NCI-H146 treated with DMSO at 0.1 percent for 48 hours (cell line): ENCODE results near the gene DDO.
A peak's percentile ranks its signal among the peaks of the same experiment; 100 is the strongest.

Experiments
- DNase-seq: peaks from one replicate; lab custom pipeline; 2025; ENCODE audit not compliant: unreplicated experiment; lab: John Stamatoyannopoulos, UW

Gene DDO

GRCh38 chr6:110421749-110422443, 6.5 kb upstream of the DDO start:
- DNase-seq, result no peak

DNA sequence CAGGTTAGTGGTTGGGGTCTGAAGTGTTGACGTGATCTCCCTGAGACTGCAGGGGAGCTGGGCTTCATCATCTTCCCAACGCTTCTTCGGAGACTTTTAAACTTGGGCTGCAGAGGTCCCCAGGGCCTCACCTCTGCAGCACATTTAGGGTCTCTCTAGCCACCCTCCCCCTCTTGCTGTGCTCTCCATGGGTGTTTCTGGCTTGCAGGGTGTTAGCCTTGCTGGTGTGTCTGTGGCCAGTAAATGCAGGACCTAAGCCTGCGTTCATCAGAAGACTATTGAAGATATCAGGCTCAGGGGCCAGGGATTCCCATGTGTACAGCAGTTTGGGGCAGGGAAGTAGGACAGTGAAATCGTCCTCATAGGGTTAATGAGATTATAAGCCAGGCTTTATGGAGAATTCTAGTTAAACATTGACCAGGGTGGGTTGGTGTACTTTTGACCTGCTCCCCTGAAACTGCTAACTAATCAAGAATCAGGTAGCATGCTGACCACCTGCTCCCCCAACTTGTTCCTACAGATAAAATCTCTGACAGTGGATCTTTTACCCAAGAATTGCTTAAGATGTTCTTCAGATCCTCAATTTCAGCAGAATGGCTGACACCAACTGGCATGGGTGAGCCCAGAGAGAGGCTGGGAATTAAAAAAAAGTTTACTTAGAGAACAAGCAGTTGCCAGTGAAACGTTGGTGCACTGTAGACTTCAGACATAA, 3.8 kb upstream of the DDO start:
- no peak for DNase-seq

- DNase-seq, result no peak
These were observed 3.2 kb upstream of the DDO start for GRCh38 chr6:110418594-110418993.

DNA sequence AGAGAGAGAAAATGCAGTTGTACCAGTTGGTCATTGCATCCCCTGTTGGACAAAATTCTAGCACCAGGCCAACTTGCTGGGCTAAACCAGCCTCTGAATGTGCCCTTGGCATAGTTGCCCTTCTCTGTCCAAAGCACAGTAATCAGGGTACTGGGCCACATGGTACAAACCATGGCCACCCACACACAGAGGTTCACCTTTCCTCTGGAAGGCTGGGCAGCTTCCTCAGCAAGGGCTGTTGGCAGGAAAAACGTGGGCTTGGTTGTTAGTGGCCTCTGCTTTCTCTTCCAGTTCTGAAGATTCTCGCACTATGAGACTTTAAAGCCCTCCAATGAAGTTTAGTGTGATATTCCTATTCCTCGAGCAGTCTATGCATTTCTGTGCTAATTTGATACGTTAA, 706 bp downstream of the DDO start:
- no peak for DNase-seq

DNA sequence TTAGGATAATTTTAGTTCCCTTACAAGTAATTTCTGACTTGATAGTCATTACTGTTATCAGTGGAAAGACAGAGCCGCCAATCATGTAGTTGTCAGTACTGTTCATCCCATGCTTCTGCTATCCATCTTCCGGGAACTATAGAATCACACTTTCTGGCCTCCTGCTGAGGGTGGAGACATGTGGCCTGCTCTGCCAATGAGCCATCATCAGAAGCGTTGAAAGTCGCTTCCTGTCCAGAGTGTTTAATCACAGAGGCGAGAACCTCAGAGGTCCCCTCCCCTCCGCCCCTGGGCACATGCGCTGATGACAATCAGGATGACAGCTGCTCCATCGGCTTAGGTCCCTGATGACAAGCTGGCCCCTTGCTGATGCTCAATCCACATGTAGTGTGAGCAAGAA, 3.0 kb downstream of the DDO start:
- DNase-seq, result no peak

GRCh38 chr6:110410511-110410910, 4.9 kb downstream of the DDO start:
- no peak for DNase-seq

DNA sequence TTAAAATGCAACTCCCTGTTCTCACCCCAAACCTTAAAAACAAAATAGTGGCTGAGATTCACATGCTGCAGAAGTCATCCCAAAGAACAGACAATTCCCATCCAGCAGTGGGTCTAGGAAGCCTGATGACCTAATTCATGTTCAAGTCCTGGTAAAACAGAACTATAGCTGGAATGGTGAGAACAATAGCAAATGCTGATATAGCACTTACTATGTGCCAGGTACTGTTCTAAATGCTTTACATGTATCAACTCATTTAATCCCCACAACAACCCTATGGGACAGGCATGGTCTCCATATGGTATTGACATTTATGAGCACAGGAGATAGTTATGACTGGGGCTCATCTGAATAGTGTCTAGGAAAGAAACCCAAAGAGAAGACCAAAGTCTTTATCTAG, 5.6 kb downstream of the DDO start:
- DNase-seq, result no peak

DNA sequence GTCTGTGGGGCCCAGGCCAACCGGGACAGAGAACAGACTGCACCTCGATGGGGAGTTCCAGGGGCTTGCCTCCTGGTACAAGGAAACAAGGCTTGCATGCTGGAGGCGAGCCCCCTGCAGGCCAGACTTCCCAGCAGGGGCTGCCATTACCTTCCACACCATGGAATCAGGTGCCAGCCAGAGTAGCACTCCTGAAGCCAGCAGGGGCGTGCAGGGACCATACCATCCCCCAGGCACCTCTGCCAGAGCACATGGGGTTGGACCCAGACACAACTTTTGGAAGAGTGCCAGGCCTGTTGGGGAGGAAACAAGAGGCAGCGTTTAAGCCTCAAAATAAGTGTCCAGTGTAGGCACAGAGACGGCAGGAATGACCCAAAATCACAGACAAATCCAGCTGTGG, 6.5 kb downstream of the DDO start:
- DNase-seq, result no peak

DNA sequence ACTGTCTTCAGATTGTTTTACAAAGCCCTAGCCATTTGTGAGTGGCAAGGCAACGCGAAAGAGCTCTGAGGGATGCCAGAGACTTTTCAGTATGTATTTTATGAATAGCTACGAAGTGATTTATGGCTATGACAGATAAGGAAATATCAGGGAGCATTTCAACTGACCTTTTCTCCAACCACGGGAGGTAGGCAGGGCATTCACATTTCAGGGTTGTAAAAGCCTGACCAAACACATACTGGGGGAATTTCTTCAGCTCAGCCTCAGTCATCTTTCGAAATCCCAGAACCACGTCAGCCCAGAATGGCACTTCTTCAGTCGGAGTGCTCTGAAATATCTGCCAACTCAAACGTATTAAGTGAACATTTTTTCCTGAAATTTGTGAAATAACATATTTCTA, 10.8 kb downstream of the DDO start:
- no peak for DNase-seq

DNA sequence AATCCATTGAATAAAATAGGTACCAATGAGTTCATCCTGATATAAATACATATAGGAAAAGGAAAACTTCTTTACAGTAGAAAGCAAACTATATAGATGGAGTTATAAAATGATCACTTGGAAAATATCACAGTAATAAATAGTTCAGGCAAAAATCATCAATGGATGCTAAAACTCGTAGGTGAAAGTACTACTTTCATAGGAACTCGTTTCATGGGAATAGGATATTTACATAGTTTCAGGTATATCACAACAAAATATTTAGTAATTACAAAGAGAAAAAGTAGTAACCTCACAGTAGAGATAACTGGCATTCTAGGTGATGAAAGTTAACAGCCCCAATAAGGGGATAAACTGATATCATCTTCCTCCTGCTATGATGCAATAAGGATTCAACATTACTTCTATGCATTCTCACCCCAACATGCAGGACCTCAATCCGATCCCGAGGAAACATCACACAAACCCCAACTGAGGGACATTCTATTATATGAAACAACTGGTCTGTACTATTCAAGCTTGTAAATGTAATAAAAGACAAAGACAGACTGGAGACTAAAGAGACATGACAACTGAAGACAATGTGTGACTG, 13.7 kb downstream of the DDO start:
- no peak for DNase-seq

DNA sequence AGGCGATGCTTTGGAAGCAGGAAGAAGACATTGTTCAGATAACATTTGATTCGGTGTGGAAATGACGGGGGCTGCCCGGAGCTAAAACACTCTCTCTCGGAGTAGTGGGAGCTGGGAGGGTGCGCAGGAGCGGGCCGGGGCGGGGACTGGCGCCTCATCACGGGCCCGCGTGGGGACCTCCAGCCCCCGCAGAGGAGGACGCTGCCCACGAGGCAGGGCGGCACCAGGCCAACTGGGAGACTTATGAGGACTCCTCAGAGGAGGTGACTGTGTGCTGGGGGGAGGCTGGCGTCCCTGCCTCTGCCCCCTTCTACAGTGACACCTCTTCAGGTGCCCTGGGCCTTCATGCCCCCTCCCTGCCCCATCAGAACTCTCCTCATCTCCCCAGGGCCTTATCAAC, 15.2 kb downstream of the DDO start:
- DNase-seq, result no peak

- no peak for DNase-seq
These were observed 15.9 kb downstream of the DDO start for GRCh38 chr6:110399219-110400071.

GRCh38 chr6:110398778-110399177, 16.6 kb downstream of the DDO start:
- no peak for DNase-seq

DNA sequence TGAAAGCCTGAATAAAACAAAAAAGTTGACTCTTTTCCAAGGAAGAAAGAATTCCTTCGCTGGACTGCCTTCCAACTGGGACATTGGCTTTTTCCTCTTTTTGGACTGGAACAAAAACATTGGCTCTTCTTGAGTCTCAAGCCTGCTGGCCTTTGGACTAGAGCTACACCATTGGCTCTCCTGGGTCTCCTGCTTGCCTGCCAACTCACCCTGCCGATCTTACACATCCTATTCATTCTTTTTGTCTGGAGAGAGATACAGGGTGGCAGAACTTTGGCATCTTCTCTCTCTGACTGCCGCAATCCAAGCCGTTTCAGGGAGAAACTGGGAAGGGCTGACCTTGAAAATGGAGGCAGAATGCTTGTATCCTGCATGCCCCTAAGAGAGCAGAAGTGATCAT, 20.2 kb downstream of the DDO start:
- no peak for DNase-seq

GRCh38 chr6:110394409-110394808, 21.0 kb downstream of the DDO start:
- no peak for DNase-seq

DNA sequence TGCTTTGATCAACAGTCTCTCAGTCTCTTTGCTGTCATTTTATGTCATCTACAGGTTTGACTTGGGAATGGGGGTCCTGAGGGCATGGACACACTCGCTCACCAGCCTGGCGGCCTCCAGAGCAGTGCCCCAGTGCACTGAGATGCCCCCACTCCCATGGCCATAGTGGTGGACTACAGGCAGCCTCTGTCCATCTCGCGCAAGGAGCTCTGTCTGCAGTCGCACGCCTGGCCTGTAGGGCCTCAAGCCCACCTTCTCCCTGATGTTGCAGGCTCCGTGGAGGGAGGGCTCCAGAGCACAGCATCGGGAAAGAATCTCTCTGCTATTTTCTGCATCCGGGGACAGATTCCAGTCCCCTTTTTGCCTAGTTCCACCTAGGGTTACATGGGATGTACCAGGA, 22.6 kb downstream of the DDO start:
- DNase-seq, result no peak

- DNase-seq, result no peak
These were observed 25.0 kb downstream of the DDO start for GRCh38 chr6:110390404-110390803.

DNA sequence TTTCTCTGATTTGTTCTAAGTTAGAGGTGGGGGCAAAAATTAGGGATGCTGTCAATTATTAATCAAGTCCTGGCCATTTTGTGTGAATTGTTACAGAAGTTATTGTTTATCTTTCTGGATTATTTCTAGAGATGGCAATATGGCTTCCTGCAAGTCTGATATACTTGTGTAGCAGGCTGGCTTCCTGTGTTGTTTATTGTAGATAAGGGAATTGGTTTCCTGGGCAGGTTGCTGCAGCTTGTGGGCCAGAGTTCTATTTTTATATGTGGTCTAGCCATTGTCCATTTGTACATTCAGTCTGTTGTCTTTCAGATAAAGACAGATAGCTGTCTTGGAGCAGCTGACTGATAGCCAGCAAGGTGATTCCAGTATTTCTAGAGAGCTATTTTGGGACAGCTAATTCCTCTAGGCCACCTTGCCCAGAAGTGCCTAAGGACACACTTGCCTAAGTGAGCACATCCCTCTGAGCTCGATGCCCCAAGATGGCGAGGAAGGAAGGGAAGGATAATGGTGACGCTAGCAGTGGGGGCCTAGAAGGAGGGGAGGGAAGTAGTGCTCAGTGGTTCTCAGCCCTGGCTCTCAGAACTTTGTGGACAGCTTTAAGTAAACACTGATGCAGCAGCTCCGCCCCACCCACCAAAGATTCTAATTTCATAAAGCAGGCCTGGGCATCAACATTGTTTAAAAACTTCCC, 25.5 kb downstream of the DDO start:
- peak; percentile 31 for DNase-seq

- no peak for DNase-seq
These were observed 27.4 kb downstream of the DDO start for GRCh38 chr6:110387986-110388385.

GRCh38 chr6:110385458-110385863, 29.9 kb downstream of the DDO start:
- no peak for DNase-seq

DNA sequence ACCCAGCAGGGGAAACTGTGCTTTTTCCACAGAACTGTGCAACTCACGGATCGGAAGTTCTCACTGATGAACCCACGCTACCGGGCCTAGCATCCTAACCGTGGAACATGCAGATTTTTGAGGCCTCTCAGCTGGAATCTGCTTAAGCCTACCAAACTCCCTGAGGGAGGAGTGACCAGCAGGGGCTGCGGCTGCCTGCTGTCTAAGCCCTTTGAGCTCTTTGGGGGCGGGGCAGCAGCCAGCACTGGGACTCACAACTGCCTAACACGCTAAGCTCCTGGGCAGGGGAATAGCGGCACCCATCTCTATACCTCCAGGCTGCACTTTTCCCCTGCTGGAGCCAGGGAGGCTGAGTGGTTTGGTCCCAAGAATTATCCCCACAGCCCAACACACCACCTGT, 36.8 kb downstream of the DDO start:
- no peak for DNase-seq
